Fibroblast of skin of back (primary cell): ENCODE results near the gene PSG11.
A peak's percentile ranks its signal among the peaks of the same experiment; 100 is the strongest.
"Not testable (repeated sequence)": the region's sequence is repeated elsewhere in the genome, so short reads cannot be mapped to it uniquely, and the experiment has no call there.

Source experiments
- DNase-seq: peaks from one replicate; pipeline ENCODE4 v3.0.0-alpha.2; 2013

The PSG11 gene

DNA sequence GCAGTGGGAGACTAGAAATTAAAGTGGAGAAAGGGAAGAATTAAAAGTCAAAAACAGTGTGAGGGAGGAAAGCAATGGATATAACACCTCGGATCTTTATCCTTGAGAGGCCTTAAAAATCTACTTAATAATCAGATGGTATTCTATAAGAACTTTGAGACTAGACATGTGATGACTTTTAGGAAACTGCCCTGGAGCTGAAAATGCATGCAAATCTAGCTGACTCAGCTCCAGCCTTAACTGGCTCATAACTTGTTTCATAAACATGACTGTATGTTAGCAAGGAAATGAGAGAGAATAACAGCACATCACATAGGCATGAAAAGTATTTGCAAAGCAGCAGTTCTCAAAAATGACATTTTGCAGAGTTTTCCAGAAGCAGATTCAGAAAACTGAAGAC, 38.1 kb downstream of the PSG11 start:
- DNase-seq, result not testable (repeated sequence)

DNA sequence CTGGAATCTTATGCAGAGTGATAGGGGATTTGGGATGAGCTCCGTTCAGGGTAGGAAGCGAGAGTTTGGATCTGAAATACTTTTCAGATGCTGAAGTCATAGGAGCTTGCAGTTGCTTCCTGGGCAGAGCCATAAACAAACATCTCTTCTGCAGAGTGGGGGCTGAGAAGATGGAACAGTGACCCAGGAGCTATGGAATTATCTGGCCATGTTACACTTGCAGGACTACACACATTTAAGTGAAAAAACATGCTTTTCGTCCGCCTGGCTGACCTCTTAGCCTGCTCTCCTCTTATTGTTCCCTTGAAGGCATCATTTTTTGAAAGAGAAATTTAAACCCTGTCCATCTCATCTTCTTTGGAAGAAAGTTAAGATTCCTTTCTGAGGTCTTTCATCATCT, 40.7 kb downstream of the PSG11 start:
- DNase-seq, result no peak

DNA sequence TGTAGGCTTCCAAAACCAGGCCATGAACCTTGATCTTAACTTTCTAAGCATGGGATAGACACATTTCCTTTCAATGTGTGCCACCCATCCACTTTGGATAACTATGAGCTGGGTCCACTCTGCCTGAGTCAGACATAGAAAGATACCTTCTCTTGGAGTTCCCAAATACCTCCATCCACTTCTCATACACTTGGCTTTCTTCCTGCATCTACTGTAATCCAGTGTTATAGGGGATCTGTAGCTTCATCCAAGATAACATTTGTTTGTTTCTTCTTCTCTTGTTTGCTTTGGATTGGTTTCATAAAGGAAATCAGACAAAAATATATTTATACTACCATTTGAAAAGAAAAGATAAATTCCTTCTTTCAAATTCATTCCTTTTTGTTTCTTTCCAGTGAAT, 44.2 kb downstream of the PSG11 start:
- not testable (repeated sequence) for DNase-seq

DNA sequence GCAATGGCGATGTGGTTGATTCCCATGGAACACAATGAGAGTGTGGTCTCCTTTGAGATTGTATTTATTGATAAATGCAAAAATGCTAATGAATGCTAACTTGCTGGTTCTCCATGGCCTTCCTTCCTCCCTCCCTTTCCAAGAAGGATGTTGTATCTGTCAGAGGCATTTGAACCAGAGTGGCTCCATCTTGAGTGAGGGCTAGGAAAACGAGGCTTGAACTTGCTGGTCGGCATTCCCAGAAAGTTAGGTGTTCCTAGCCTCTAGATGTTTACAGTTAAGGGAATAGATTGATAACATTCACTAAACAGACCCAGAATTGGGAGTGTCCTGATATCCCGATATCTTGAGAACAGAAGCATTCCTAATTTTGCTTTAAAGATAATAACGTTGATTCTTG, 54.8 kb downstream of the PSG11 start:
- DNase-seq, result not testable (repeated sequence)

DNA sequence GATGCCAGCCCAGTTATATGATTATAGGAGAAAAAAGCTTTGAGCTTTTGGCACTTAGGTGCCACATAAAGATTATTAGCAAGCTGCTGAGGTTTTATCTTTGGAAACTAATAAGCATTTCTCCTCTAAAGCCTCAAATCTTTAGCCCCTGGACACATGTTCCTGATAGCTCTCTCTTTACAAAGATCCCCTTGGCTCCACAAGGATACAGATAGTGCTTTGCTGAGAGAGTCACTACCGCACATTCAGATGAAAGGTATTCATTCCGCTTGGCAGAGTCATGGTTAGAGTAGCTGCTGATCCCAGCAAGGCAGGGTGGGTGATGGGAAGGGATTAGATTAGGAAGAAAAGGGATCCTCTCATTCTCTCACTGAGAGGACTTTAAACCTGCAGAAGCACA, 61.1 kb downstream of the PSG11 start:
- peak; percentile 72 for DNase-seq

DNA sequence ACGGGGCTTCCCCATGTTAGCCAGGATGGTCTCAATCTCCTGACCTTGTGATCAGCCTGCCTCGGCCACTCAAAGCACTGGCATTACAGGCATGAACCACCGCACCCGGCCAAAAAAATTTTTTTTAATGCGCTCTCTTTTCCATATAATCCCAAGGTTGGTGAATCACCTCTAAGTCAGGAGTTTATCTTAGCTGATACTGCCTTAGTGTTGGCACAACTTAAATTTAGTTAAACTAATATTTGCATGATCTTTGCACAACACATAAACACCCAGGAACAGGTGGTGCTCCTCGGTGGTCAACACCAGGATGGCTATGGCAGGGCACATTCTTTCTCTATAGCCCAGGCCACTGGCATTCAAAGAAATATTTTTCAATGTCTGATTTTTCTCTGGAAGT, 65.2 kb downstream of the PSG11 start:
- DNase-seq, result no peak
